ENCODE results near the gene VAV3. TPM values are rescaled to one million over a fixed set of nuclear protein-coding genes. Genes with fewer than 3 reads are reported as not detected.

VAV3 gene
- total RNA-seq, 4 donors from 2014 or later: 1.9 to 5.8 (median 3.0) TPM

DNA sequence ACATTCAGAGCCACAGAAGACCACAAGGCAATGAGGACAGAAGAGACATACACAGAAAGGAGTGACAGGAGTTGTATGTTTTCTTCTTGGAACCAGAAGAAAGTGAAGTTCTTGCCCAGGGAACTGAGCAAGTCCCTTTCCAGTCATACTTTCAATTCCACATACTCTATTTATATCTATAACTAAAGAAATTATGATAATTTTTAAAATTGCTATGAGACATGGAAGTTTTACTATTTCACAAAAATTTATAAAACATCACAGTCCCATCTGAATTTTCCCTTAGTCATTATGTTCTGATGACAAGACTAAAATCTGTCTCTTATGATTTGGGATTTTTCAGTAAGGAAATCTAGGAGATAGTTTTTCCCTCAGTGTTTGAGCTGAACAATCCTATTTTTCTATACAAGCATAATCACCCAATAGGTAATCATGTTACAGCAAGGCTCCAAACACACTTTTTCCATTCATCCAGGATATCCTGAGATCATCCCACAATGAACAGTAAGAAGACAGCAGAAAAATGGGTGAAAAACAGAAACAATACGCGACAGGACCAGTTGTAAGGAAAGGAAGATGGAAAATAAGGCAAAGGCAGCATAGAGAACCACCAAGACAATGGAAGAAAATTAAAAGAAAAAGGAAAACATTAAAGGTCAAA lies 154.6 kb downstream of the VAV3 start:
- H3K4me3 ChIP-seq: no peak overlapping the region
- TF ChIP-seq EP300 (IDR thresholded peaks at IDR 0.05): no peak
- no peak for TF ChIP-seq POLR2A (IDR thresholded peaks at IDR 0.05; ENCODE audit: low read depth)
- TF ChIP-seq, protein P1, sequence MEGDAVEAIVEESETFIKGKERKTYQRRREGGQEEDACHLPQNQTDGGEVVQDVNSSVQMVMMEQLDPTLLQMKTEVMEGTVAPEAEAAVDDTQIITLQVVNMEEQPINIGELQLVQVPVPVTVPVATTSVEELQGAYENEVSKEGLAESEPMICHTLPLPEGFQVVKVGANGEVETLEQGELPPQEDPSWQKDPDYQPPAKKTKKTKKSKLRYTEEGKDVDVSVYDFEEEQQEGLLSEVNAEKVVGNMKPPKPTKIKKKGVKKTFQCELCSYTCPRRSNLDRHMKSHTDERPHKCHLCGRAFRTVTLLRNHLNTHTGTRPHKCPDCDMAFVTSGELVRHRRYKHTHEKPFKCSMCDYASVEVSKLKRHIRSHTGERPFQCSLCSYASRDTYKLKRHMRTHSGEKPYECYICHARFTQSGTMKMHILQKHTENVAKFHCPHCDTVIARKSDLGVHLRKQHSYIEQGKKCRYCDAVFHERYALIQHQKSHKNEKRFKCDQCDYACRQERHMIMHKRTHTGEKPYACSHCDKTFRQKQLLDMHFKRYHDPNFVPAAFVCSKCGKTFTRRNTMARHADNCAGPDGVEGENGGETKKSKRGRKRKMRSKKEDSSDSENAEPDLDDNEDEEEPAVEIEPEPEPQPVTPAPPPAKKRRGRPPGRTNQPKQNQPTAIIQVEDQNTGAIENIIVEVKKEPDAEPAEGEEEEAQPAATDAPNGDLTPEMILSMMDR (IDR thresholded peaks at IDR 0.05): no peak
- TF ChIP-seq POLR2AphosphoS5 (IDR thresholded peaks at IDR 0.05): no peak
- no peak overlapping the region for H3K27ac ChIP-seq (replicated peaks in 1 of 4)
- H3K9me3 ChIP-seq: no peaks in the 10 kb centered on the region
- peaks cover 0 to 4% (median 0%) of the 10 kb centered on the region in 4 donors for H3K27me3 ChIP-seq
- H3K36me3 ChIP-seq: no peaks in the 10 kb centered on the region
- H3K4me1 ChIP-seq: no peaks in the 10 kb centered on the region
- no peak for DNase-seq (ENCODE audit: extremely low spot score)
- intact Hi-C loops (cut with DNase I): no loop called here
- WGBS: 89% methylated on average over 2 of the region's 2 CpGs

DNA sequence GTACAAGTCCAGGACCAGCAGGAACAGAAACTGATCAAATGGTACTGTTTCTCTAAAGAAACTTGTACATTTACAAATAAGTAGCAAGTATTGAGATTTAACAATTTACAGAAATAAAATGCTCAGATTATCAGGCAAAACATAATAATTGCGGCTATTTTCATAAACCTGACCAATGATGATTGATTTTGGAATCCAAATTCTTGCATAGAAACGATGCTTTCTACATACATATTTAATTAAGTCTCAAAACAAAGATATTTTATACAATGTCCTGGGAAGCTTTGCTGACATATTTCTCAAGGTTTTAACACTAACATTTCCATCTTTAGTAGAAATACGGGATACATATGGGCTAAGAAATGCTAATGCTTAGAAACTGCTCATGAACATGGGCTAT lies 157.1 kb downstream of the VAV3 start:
- Histone ChIP-seq H3K27ac (replicated peaks in 1 of 4) (no peak overlapping the region), H3K4me3 (no peak overlapping the region), H3K9me3 (no peaks in the 10 kb centered on the region), H3K4me1 (no peaks in the 10 kb centered on the region), H3K36me3 (no peaks in the 10 kb centered on the region), H3K27me3 (peaks cover 0 to 4% (median 0%) of the 10 kb centered on the region in 4 donors)
- intact Hi-C loops (cut with DNase I): no loop called here
- no peak for DNase-seq (ENCODE audit: extremely low spot score)
- no peak for TF ChIP-seq POLR2A (IDR thresholded peaks at IDR 0.05; ENCODE audit: low read depth)
- WGBS: 83% methylated on average over 3 of the region's 3 CpGs

DNA sequence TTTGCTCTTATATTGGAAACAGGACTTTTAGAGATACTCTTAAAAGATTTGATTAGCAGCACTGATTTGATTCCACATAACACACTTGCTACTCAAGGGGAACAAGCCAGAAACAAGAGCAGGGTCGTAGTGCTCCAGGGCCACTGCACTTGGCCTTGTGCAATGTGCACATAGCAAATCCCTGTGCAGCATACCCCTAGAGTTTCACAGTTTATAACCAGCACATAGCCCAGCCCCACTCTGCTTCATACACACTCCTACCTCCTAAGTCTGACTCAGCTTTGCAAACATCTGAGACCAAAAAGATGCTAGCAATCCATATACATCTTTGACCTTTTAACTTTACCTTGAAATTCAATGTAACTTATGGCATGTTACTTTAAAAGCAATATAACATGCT lies 157.6 kb downstream of the VAV3 start:
- no peak overlapping the region for H3K27ac ChIP-seq (replicated peaks in 1 of 4)
- no peak for DNase-seq (ENCODE audit: extremely low spot score)
- no peaks in the 10 kb centered on the region for H3K9me3 ChIP-seq
- 80% methylated on average over 1 of the region's 1 CpG for WGBS
- peaks cover 0 to 4% (median 0%) of the 10 kb centered on the region in 4 donors for H3K27me3 ChIP-seq
- no peak for TF ChIP-seq POLR2A (IDR thresholded peaks at IDR 0.05; ENCODE audit: low read depth)
- no peak for TF ChIP-seq EP300 (IDR thresholded peaks at IDR 0.05)
- TF ChIP-seq POLR2AphosphoS5 (IDR thresholded peaks at IDR 0.05): no peak
- TF ChIP-seq, protein P1 (IDR thresholded peaks at IDR 0.05): no peak
- H3K4me1 ChIP-seq: no peaks in the 10 kb centered on the region
- no peak overlapping the region for H3K4me3 ChIP-seq
- H3K36me3 ChIP-seq: no peaks in the 10 kb centered on the region
- intact Hi-C loops (cut with DNase I): no loop called here

DNA sequence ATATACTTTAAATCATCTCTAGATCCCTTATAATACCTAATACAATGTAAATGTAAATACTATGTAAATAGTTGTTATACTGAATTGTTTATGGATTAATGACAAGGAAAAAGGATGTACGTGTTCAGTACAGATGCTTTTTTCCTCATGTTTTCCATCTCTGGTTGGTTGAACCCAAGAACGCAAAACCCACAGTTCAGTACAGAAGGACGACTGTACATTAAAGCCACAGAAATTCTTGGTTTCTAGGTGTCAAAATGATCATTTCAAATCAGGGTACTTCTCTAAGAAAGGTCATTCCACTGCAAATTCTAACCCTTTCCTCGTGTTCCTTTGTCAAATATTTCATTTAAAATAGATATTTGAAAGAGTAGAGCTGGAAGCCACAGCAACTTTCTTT lies 158.1 kb downstream of the VAV3 start:
- no peaks in the 10 kb centered on the region for H3K9me3 ChIP-seq
- H3K4me3 ChIP-seq: no peak overlapping the region
- no peak overlapping the region for H3K27ac ChIP-seq (replicated peaks in 1 of 4)
- H3K4me1 ChIP-seq: no peaks in the 10 kb centered on the region
- TF ChIP-seq POLR2A (IDR thresholded peaks at IDR 0.05; ENCODE audit: low read depth) (no peak), POLR2AphosphoS5 (IDR thresholded peaks at IDR 0.05) (no peak), EP300 (IDR thresholded peaks at IDR 0.05) (no peak)
- TF ChIP-seq, protein P1 (IDR thresholded peaks at IDR 0.05): no peak
- no peaks in the 10 kb centered on the region for H3K36me3 ChIP-seq
- intact Hi-C loops (cut with DNase I): no loop called here
- 86% methylated on average over 4 of the region's 4 CpGs for WGBS
- H3K27me3 ChIP-seq: peaks cover 0 to 4% (median 0%) of the 10 kb centered on the region in 4 donors
- DNase-seq (ENCODE audit: extremely low spot score): no peak

DNA sequence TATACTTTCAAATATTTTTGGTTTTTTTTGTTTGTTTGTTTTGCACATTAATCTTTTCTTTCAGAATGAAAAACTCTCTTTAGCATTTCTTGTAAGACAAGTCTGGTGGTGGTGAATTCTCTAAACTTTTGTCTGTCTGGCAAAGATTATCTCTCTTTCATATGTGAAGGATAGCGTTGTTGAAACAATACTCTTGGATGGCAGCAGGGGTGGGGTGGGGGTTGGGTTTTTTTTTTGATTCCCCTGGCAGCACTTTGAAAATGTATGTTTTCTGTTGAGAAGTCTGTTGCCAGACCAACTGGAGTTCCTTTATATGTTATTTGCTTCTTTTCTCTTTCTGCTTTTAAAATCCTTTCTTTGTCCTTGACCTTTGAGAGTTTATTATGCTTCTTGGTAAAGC lies 160.2 kb downstream of the VAV3 start:
- Histone ChIP-seq H3K4me1 (no peaks in the 10 kb centered on the region), H3K27me3 (peaks cover 0 to 4% (median 0%) of the 10 kb centered on the region in 4 donors), H3K9me3 (peaks cover 0 to 6% (median 2%) of the 10 kb centered on the region in 4 donors), H3K27ac (replicated peaks in 1 of 4) (no peak overlapping the region), H3K4me3 (no peak overlapping the region), H3K36me3 (no peaks in the 10 kb centered on the region)
- intact Hi-C loops (cut with DNase I): no loop called here
- TF ChIP-seq POLR2AphosphoS5 (IDR thresholded peaks at IDR 0.05) (no peak), POLR2A (IDR thresholded peaks at IDR 0.05; ENCODE audit: low read depth) (no peak)
- TF ChIP-seq, protein P1 (IDR thresholded peaks at IDR 0.05): no peak
- 71% methylated on average over 1 of the region's 1 CpG for WGBS
- no peak for DNase-seq (ENCODE audit: extremely low spot score)
